IMR-90 (cell line): ENCODE data around the gene NPTX1. TPM values are rescaled to one million over a fixed set of nuclear protein-coding genes. Genes with fewer than 3 reads are reported as not detected.

Experiments
- ATAC-seq: fragments of 200-7000 bp; cut with Tn5 transposase; 2 replicates; pipeline ENCODE4 v1.9.1; 2020; ENCODE audit warnings: low read depth, mild to moderate bottlenecking, moderate library complexity
- BruUV-seq: library from RNA; stranded (reverse); fragments of 400-500 nt; replicated peaks from 2 replicates; lab custom pipeline; 2021; lab: Mats Ljungman, UMichigan
- CTCF ChIA-PET: fragments of 300-600 bp; formaldehyde crosslinking; extraction: SDS; loops from one replicate; lab custom pipeline; 2021; ENCODE audit warnings: antibody characterized with exemption; lab: Yijun Ruan, JAX
- POLR2A ChIA-PET: fragments of 300-600 bp; sonication (Branson Sonifier 250); formaldehyde crosslinking; loops from one replicate; lab custom pipeline; 2022; ENCODE audit warnings: antibody characterized with exemption; ENCODE audit not compliant: unreplicated experiment; lab: Charles Lee
- DNase-seq: peaks from one replicate; pipeline ENCODE4 v3.0.0; 2013
- H2AFZ ChIP-seq: replicated peaks from 2 replicates; pipeline ENCODE3; 2013; ENCODE audit warnings: low read length, mild to moderate bottlenecking; ENCODE audit not compliant: poor library complexity
- H2AK5ac ChIP-seq: 2 replicates; pipeline ENCODE4 v1.6.1; 2013; ENCODE audit warnings: low read depth, low read length, inconsistent platforms
- H2AK9ac ChIP-seq: replicated peaks from 2 replicates; pipeline ENCODE3; 2013; ENCODE audit warnings: mild to moderate bottlenecking, low read depth, low read length, moderate library complexity; ENCODE audit not compliant: poor library complexity
- H2BK120ac ChIP-seq: 2 replicates; pipeline ENCODE4 v1.6.1; 2013; ENCODE audit warnings: low read depth, low read length, inconsistent platforms
- H2BK15ac ChIP-seq: 3 replicates; pipeline ENCODE4 v1.6.1; 2013; ENCODE audit warnings: low read depth, low read length, inconsistent platforms
- H2BK20ac ChIP-seq: 2 replicates; pipeline ENCODE4 v1.6.1; 2013; ENCODE audit warnings: low read depth, mild to moderate bottlenecking, inconsistent platforms, low read length, moderate library complexity
- H2BK5ac ChIP-seq: 2 replicates; pipeline ENCODE4 v1.6.1; 2013; ENCODE audit warnings: mild to moderate bottlenecking, low read depth, low read length, inconsistent platforms; ENCODE audit not compliant: poor library complexity, severe bottlenecking
- H3K14ac ChIP-seq: replicated peaks from 2 replicates; pipeline ENCODE4 v1.6.1; 2013; ENCODE audit warnings: low read depth, low read length, inconsistent platforms
- H3K18ac ChIP-seq: 2 replicates; pipeline ENCODE4 v1.6.1; 2013; ENCODE audit warnings: low read depth, low read length, control low read depth
- H3K23ac ChIP-seq: 2 replicates; pipeline ENCODE4 v1.6.1; 2013; ENCODE audit warnings: low read depth, low read length, inconsistent platforms
- H3K27ac ChIP-seq: 2 replicates; pipeline ENCODE4 v1.5.1; 2013; ENCODE audit warnings: mild to moderate bottlenecking, control low read depth, low read length; ENCODE audit not compliant: insufficient read depth
- H3K27me3 ChIP-seq: 2 replicates; pipeline ENCODE4 v1.6.1; 2013; ENCODE audit warnings: low read length; ENCODE audit not compliant: control insufficient read depth, insufficient read depth
- H3K36me3 ChIP-seq: 2 replicates; pipeline ENCODE4 v1.6.1; 2013; ENCODE audit warnings: low read length, mixed read lengths; ENCODE audit not compliant: control insufficient read depth, insufficient read depth
- H3K4ac ChIP-seq: 2 replicates; pipeline ENCODE4 v1.6.1; 2013; ENCODE audit warnings: low read depth, low read length, inconsistent platforms
- H3K4me1 ChIP-seq: 2 replicates; pipeline ENCODE4 v1.6.1; 2013; ENCODE audit warnings: low read length, mixed read lengths; ENCODE audit not compliant: control insufficient read depth, insufficient read depth
- H3K4me2 ChIP-seq: 2 replicates; pipeline ENCODE4 v1.6.1; 2013; ENCODE audit warnings: low read depth, mild to moderate bottlenecking, control low read depth, low read length, moderate library complexity
- H3K4me3 ChIP-seq: 2 replicates; pipeline ENCODE4 v1.5.1; 2013; ENCODE audit warnings: low read depth, mild to moderate bottlenecking, control low read depth, low read length, moderate library complexity; ENCODE audit not compliant: insufficient read depth
- H3K56ac ChIP-seq: 2 replicates; pipeline ENCODE4 v1.6.1; 2013; ENCODE audit warnings: low read length, inconsistent platforms; ENCODE audit not compliant: insufficient read depth; ENCODE audit errors: extremely low read depth
- H3K79me1 ChIP-seq, 2 experiments: 2 replicates each; pipeline ENCODE4 v1.6.1; 2013; ENCODE audit warnings: low read length in 2 of 2, inconsistent platforms in 1 of 2, low read depth in 1 of 2
- H3K9ac ChIP-seq: 2 replicates; pipeline ENCODE4 v1.6.1; 2013; ENCODE audit warnings: low read depth, low read length, control low read depth
- H3K9me1 ChIP-seq: 2 replicates; pipeline ENCODE4 v1.6.1; 2013; ENCODE audit warnings: low read length, inconsistent platforms; ENCODE audit not compliant: insufficient read depth
- H3K9me3 ChIP-seq: 2 replicates; pipeline ENCODE4 v1.6.1; 2013; ENCODE audit warnings: low read length; ENCODE audit not compliant: control insufficient read depth, insufficient read depth
- H4K20me1 ChIP-seq: 2 replicates; pipeline ENCODE4 v1.6.1; 2013; ENCODE audit warnings: low read length, inconsistent platforms; ENCODE audit not compliant: insufficient read depth
- H4K5ac ChIP-seq: 2 replicates; pipeline ENCODE4 v1.6.1; 2013; ENCODE audit warnings: mild to moderate bottlenecking, low read depth, low read length, control low read depth
- H4K8ac ChIP-seq, 2 experiments: 2 replicates each; pipeline ENCODE4 v1.6.1; 2013; ENCODE audit warnings: low read depth in 2 of 2, low read length in 2 of 2, control low read depth in 1 of 2, inconsistent platforms in 1 of 2
- H4K91ac ChIP-seq: 2 replicates; pipeline ENCODE4 v1.6.1; 2013; ENCODE audit warnings: low read depth, low read length, inconsistent platforms; ENCODE audit not compliant: insufficient read depth
- BHLHE40 ChIP-seq: fragments of 150-350 bp; IDR thresholded peaks from 2 replicates; pipeline ENCODE4 v1.6.1; 2016; ENCODE audit warnings: mild to moderate bottlenecking, low read depth, low read length
- CHD1 ChIP-seq: IDR thresholded peaks from 2 replicates; pipeline ENCODE4 v1.6.1; 2012; ENCODE audit warnings: low read depth, low read length, improper control_type of control experiment
- CTCF ChIP-seq: conservative IDR thresholded peaks from 2 replicates; pipeline ENCODE4 v1.5.1; 2012; ENCODE audit warnings: mild to moderate bottlenecking, low read depth, low read length, improper control_type of control experiment
- ELK1 ChIP-seq: fragments of 150-350 bp; IDR thresholded peaks from 2 replicates; pipeline ENCODE4 v1.6.1; 2016; ENCODE audit warnings: low read depth, mild to moderate bottlenecking, low read length, moderate library complexity, borderline replicate concordance
- FOS ChIP-seq: fragments of 150-350 bp; IDR thresholded peaks from 2 replicates; pipeline ENCODE4 v1.6.1; 2016; ENCODE audit warnings: low read depth, low read length
- MAFK ChIP-seq: IDR thresholded peaks from 2 replicates; pipeline ENCODE4 v1.6.1; 2012; ENCODE audit warnings: low read depth, low read length, improper control_type of control experiment
- MAZ ChIP-seq: IDR thresholded peaks from 2 replicates; pipeline ENCODE4 v1.6.1; 2012; ENCODE audit warnings: low read depth, mild to moderate bottlenecking, low read length, improper control_type of control experiment, moderate library complexity, borderline replicate concordance
- MXI1 ChIP-seq: IDR thresholded peaks from 2 replicates; pipeline ENCODE4 v1.6.1; 2012; ENCODE audit warnings: low read depth, mild to moderate bottlenecking, low read length, moderate library complexity, borderline replicate concordance
- NFE2L2 ChIP-seq: fragments of 150-350 bp; IDR thresholded peaks from 2 replicates; pipeline ENCODE4 v1.6.1; 2016; ENCODE audit warnings: low read depth, mild to moderate bottlenecking, low read length
- POLR2A ChIP-seq: IDR thresholded peaks from 2 replicates; pipeline ENCODE4 v1.6.1; 2012; ENCODE audit warnings: mild to moderate bottlenecking, low read depth, low read length
- RAD21 ChIP-seq: IDR thresholded peaks from 2 replicates; pipeline ENCODE4 v1.6.1; 2012; ENCODE audit warnings: low read length, improper control_type of control experiment
- RCOR1 ChIP-seq: IDR thresholded peaks from 2 replicates; pipeline ENCODE4 v1.6.1; 2012; ENCODE audit warnings: mild to moderate bottlenecking, low read length, improper control_type of control experiment; ENCODE audit not compliant: insufficient replicate concordance
- RFX5 ChIP-seq: IDR thresholded peaks from 2 replicates; pipeline ENCODE4 v1.8.0; 2012; ENCODE audit warnings: low read depth, mild to moderate bottlenecking, low read length, moderate library complexity
- SMC3 ChIP-seq: fragments of 150-350 bp; IDR thresholded peaks from 2 replicates; pipeline ENCODE4 v1.6.1; 2016; ENCODE audit warnings: low read depth, mild to moderate bottlenecking, antibody characterized with exemption, low read length, moderate library complexity
- USF2 ChIP-seq: fragments of 150-350 bp; IDR thresholded peaks from 2 replicates; pipeline ENCODE4 v1.6.1; 2017; ENCODE audit warnings: mild to moderate bottlenecking, antibody characterized with exemption, low read length, low read depth
- WGBS, 2 experiments: methylation state at CpG; one replicate each; pipeline versions ENCODE4 v1.1.5 to v1.1.7; 2013; ENCODE audit warnings: missing lambda C conversion rate in 2 of 2; ENCODE audit not compliant: insufficient read length in 1 of 2; ENCODE audit errors: extremely low coverage in 2 of 2; 5-methylcytosine and 5-hydroxymethylcytosine counted together
- dilution Hi-C: fragments of 300-500 bp; cut with HindIII; formaldehyde crosslinking; loops from one replicate; pipeline ENCODE4 v1.14.3; 2018; ENCODE audit warnings: low sequenced_read_pairs; ENCODE audit not compliant: unreplicated experiment
- in situ Hi-C: fragments of 300-500 bp; cut with MboI; formaldehyde crosslinking; loops from 3 replicates; pipeline ENCODE4 v1.14.3; 2019; ENCODE audit warnings: low sequenced_read_pairs, inconsistent platforms, mixed read lengths
- intact Hi-C: fragments of 100-400 bp; cut with micrococcal nuclease; formaldehyde crosslinking; loops from 2 replicates; pipeline ENCODE4 v1.10.0; 2022
- polyA plus RNA-seq, 3 experiments: library from polyadenylated mRNA; depleted of rRNA; stranded (reverse); fragments of >200 nt; gene quantifications; 2 replicates each; pipeline ENCODE4 v1.2.3, GENCODE V29; 2012; ENCODE audit warnings: low replicate concordance in 1 of 3
- total RNA-seq: library from RNA; depleted of rRNA; stranded (reverse); fragments of >200 nt; gene quantifications from 2 replicates; pipeline ENCODE4 v1.2.3, GENCODE V29; 2012

The NPTX1 gene
- total and polyA plus RNA-seq, 2 of the 4 experiments (the other 2 are of a cell fraction): 20.8 to 39.5 TPM

GRCh38 chr17:80510772-80511171 lies 34.4 kb upstream of the NPTX1 start:
- Histone ChIP-seq H3K79me1 (no peaks in the 10 kb centered on the region), H2BK20ac (peak overlapping the region; percentile 43; the same call in 1 of the 2 replicates), H3K23ac (0 out of 2 replicates have a peak overlapping the region, but pooled peaks have one; percentile 19), H4K5ac (no peak overlapping the region), H3K27ac (no peak overlapping the region), H2AK9ac (peak overlapping the region; percentile 79), H3K4ac (peak overlapping the region; percentile 74), H2BK120ac (peak overlapping the region; percentile 34; the same call in 1 of the 2 replicates), H3K4me1 (peaks cover 7% of the 10 kb centered on the region), H2BK15ac (peak overlapping the region; percentile 95; the same call in 2 of the 3 replicates), H2BK5ac (peak overlapping the region; percentile 91), H4K8ac (no peak overlapping the region), H3K36me3 (no peaks in the 10 kb centered on the region), H3K4me3 (no peak overlapping the region), H3K9ac (no peak overlapping the region), H4K91ac (no peak overlapping the region; the same call in 1 of the 2 replicates), H3K27me3 (no peaks in the 10 kb centered on the region; the same call in 1 of the 2 replicates), H3K14ac (0 out of 2 replicates have a peak overlapping the region, but pooled peaks have one; percentile 58), H3K4me2 (no peak overlapping the region), H2AK5ac (peak overlapping the region; percentile 97), H3K9me3 (no peaks in the 10 kb centered on the region), H4K20me1 (0 out of 2 replicates have a peak, but pooled peaks cover 6% of the 10 kb centered on the region), H3K18ac (no peak overlapping the region), H2AFZ (peak overlapping the region; percentile 33), H3K9me1 (peaks cover 11% of the 10 kb centered on the region), H3K56ac (no peak overlapping the region)
- DNase-seq (no peak), ATAC-seq (no peak)
- dilution Hi-C loops: no loop called here
- TF ChIP-seq RFX5 (no peak), NFE2L2 (no peak), CHD1 (no peak), USF2 (no peak), SMC3 (no peak), FOS (no peak), CTCF (no peak), RCOR1 (no peak), BHLHE40 (no peak), MAZ (no peak), MXI1 (no peak), ELK1 (no peak), MAFK (no peak), RAD21 (no peak), POLR2A (no peak)
- ChIA-PET CTCF (no interaction called here), POLR2A (no interaction called here)
- no TSS peak for BruUV-seq
- in situ Hi-C loops: no loop called here
- intact Hi-C loops: no loop called here
- 78% methylated on average over 3 of the region's 9 CpGs; no CpG with 5 or more reads in 1 of the 2 experiments for WGBS, 2 experiments
